ENCODE results near the gene HLA-A. TPM values are rescaled to one million over a fixed set of nuclear protein-coding genes. Genes with fewer than 3 reads are reported as not detected.
"Not testable (repeated sequence)": the region's sequence is repeated elsewhere in the genome, so short reads cannot be mapped to it uniquely, and the experiment has no call there.

Gene HLA-A
- total RNA-seq, 2 experiments from 2014 or later, result 2,013 to 2,035 TPM

GRCh38 chr6:29970711-29971110 lies 28.4 kb downstream of the HLA-A start:
- no peak for DNase-seq
- Mint-ChIP-seq H3K36me3 (no peaks in the 10 kb centered on the region), H3K4me1 (peaks cover 43% of the 10 kb centered on the region), H3K27me3 (peaks cover 23% of the 10 kb centered on the region), H3K27ac (no peak overlapping the region), H3K4me3 (no peak overlapping the region), H3K9me3 (no peaks in the 10 kb centered on the region)
- POLR2A ChIA-PET, result no interaction called here
- ATAC-seq (ENCODE audit: low read depth), result no peak

- ATAC-seq (ENCODE audit: low read depth) (no peak), DNase-seq (no peak)
- POLR2A ChIA-PET, result interaction anchor here (1.1 to 2.0 kb wide), 2 partner anchors 9 to 10 kb away, joined by 5 to 6 read pairs; no protein-coding TSS in a partner anchor
- no peaks in the 10 kb centered on the region for H3K36me3 Mint-ChIP-seq
- H3K27me3 Mint-ChIP-seq, result peaks cover 58% of the 10 kb centered on the region
- H3K4me1 Mint-ChIP-seq, result peaks cover 37% of the 10 kb centered on the region
- H3K9me3 Mint-ChIP-seq, result no peaks in the 10 kb centered on the region
- peak overlapping the region; percentile 89 for H3K4me3 Mint-ChIP-seq
- no peak overlapping the region for H3K27ac Mint-ChIP-seq
Measured at GRCh38 chr6:29974901-29975560, 32.7 kb downstream of the HLA-A start.

GRCh38 chr6:29975561-29975907 lies 33.2 kb downstream of the HLA-A start:
- H3K36me3 Mint-ChIP-seq, result no peaks in the 10 kb centered on the region
- peak overlapping the region; percentile 4 for H3K27ac Mint-ChIP-seq
- ATAC-seq (ENCODE audit: low read depth) (no peak), DNase-seq (no peak)
- peaks cover 58% of the 10 kb centered on the region for H3K27me3 Mint-ChIP-seq
- no peaks in the 10 kb centered on the region for H3K9me3 Mint-ChIP-seq
- peaks cover 37% of the 10 kb centered on the region for H3K4me1 Mint-ChIP-seq
- POLR2A ChIA-PET, result interaction anchor here (1.1 to 2.0 kb wide), 2 partner anchors 9 to 11 kb away, joined by 5 to 6 read pairs; no protein-coding TSS in a partner anchor
- peak overlapping the region; percentile 89 for H3K4me3 Mint-ChIP-seq

- peaks cover 58% of the 10 kb centered on the region for H3K27me3 Mint-ChIP-seq
- peak overlapping the region; percentile 89 for H3K4me3 Mint-ChIP-seq
Measured at GRCh38 chr6:29976253-29976587, 33.9 kb downstream of the HLA-A start.

GRCh38 chr6:29976588-29977424 lies 34.5 kb downstream of the HLA-A start:
- Mint-ChIP-seq H3K36me3 (no peaks in the 10 kb centered on the region), H3K27me3 (peaks cover 58% of the 10 kb centered on the region), H3K4me3 (peak overlapping the region; percentile 89), H3K27ac (no peak overlapping the region), H3K4me1 (peaks cover 37% of the 10 kb centered on the region), H3K9me3 (no peaks in the 10 kb centered on the region)
- DNase-seq (peak; percentile 65), ATAC-seq (ENCODE audit: low read depth) (peak; percentile 85)
- POLR2A ChIA-PET, result interaction anchor here (2.0 kb wide), 1 partner anchor 12 kb away, joined by 5 read pairs; no protein-coding TSS in a partner anchor

More at GRCh38 chr6:29976253-29976587, 33.9 kb downstream of the HLA-A start:
- H3K4me1 Mint-ChIP-seq, result peaks cover 37% of the 10 kb centered on the region
- POLR2A ChIA-PET, result interaction anchor here (2.0 kb wide), 1 partner anchor 11 kb away, joined by 5 read pairs; no protein-coding TSS in a partner anchor
- H3K36me3 Mint-ChIP-seq, result no peaks in the 10 kb centered on the region
- DNase-seq (no peak), ATAC-seq (ENCODE audit: low read depth) (no peak)
- no peak overlapping the region for H3K27ac Mint-ChIP-seq
- no peaks in the 10 kb centered on the region for H3K9me3 Mint-ChIP-seq

- DNase-seq (no peak), ATAC-seq (ENCODE audit: low read depth) (no peak)
- Mint-ChIP-seq H3K4me3 (peak overlapping the region; percentile 89), H3K36me3 (no peaks in the 10 kb centered on the region), H3K4me1 (peaks cover 32% of the 10 kb centered on the region), H3K27me3 (peaks cover 56% of the 10 kb centered on the region), H3K27ac (no peak overlapping the region), H3K9me3 (no peaks in the 10 kb centered on the region)
- POLR2A ChIA-PET, result no interaction called here
Measured at GRCh38 chr6:29977425-29977727, 35.0 kb downstream of the HLA-A start.

- H3K27ac Mint-ChIP-seq; POLR2A ChIA-PET; H3K9me3 Mint-ChIP-seq; H3K4me3 Mint-ChIP-seq; H3K36me3 Mint-ChIP-seq; ATAC-seq (ENCODE audit: low read depth); DNase-seq: not testable (repeated sequence)
- H3K4me1 Mint-ChIP-seq, result peaks cover 15% of the 10 kb centered on the region
- H3K27me3 Mint-ChIP-seq, result peaks cover 50% of the 10 kb centered on the region
Measured at GRCh38 chr6:29980013-29980412, 37.7 kb downstream of the HLA-A start.

GRCh38 chr6:29980511-29980910 lies 38.2 kb downstream of the HLA-A start:
- Mint-ChIP-seq H3K9me3 (no peaks in the 10 kb centered on the region), H3K36me3 (no peaks in the 10 kb centered on the region), H3K4me3 (no peak overlapping the region), H3K27me3 (peaks cover 45% of the 10 kb centered on the region), H3K4me1 (peaks cover 12% of the 10 kb centered on the region), H3K27ac (no peak overlapping the region)
- ATAC-seq (ENCODE audit: low read depth) (no peak), DNase-seq (no peak)
- POLR2A ChIA-PET, result no interaction called here

GRCh38 chr6:29981211-29981812 lies 39.0 kb downstream of the HLA-A start:
- H3K4me3 Mint-ChIP-seq, result no peak overlapping the region
- no peaks in the 10 kb centered on the region for H3K9me3 Mint-ChIP-seq
- peaks cover 7% of the 10 kb centered on the region for H3K4me1 Mint-ChIP-seq
- POLR2A ChIA-PET, result no interaction called here
- H3K27me3 Mint-ChIP-seq, result peaks cover 37% of the 10 kb centered on the region
- ATAC-seq (ENCODE audit: low read depth) (no peak), DNase-seq (no peak)
- no peaks in the 10 kb centered on the region for H3K36me3 Mint-ChIP-seq
- H3K27ac Mint-ChIP-seq, result no peak overlapping the region

- peaks cover 31% of the 10 kb centered on the region for H3K27me3 Mint-ChIP-seq
- POLR2A ChIA-PET, result no interaction called here
- no peak overlapping the region for H3K4me3 Mint-ChIP-seq
- DNase-seq (no peak), ATAC-seq (ENCODE audit: low read depth) (no peak)
- H3K27ac Mint-ChIP-seq, result no peak overlapping the region
- no peaks in the 10 kb centered on the region for H3K9me3 Mint-ChIP-seq
- H3K36me3 Mint-ChIP-seq, result no peaks in the 10 kb centered on the region
- peaks cover 2% of the 10 kb centered on the region for H3K4me1 Mint-ChIP-seq
Measured at GRCh38 chr6:29982097-29982496, 39.8 kb downstream of the HLA-A start.

- no peak overlapping the region for H3K4me3 Mint-ChIP-seq
- ATAC-seq (ENCODE audit: low read depth), result no peak
- DNase-seq, result no peak
- no peaks in the 10 kb centered on the region for H3K36me3 Mint-ChIP-seq
- no peak overlapping the region for H3K27ac Mint-ChIP-seq
- POLR2A ChIA-PET, result no interaction called here
- H3K27me3 Mint-ChIP-seq, result peaks cover 14% of the 10 kb centered on the region
- no peaks in the 10 kb centered on the region for H3K9me3 Mint-ChIP-seq
- H3K4me1 Mint-ChIP-seq, result no peaks in the 10 kb centered on the region
Measured at GRCh38 chr6:29984232-29984631, 41.9 kb downstream of the HLA-A start.

GRCh38 chr6:29984992-29985391 lies 42.7 kb downstream of the HLA-A start:
- DNase-seq, result no peak
- Mint-ChIP-seq H3K27ac (no peak overlapping the region), H3K4me3 (no peak overlapping the region), H3K27me3 (peaks cover 12% of the 10 kb centered on the region), H3K9me3 (no peaks in the 10 kb centered on the region), H3K4me1 (no peaks in the 10 kb centered on the region), H3K36me3 (peaks cover 1% of the 10 kb centered on the region)
- POLR2A ChIA-PET, result no interaction called here
- ATAC-seq (ENCODE audit: low read depth), result no peak

- ATAC-seq (ENCODE audit: low read depth), result no peak
- no peak for DNase-seq
- no peaks in the 10 kb centered on the region for H3K9me3 Mint-ChIP-seq
- peaks cover 19% of the 10 kb centered on the region for H3K27me3 Mint-ChIP-seq
- H3K27ac Mint-ChIP-seq, result no peak overlapping the region
- POLR2A ChIA-PET, result no interaction called here
- peaks cover 1% of the 10 kb centered on the region for H3K36me3 Mint-ChIP-seq
- H3K4me1 Mint-ChIP-seq, result no peaks in the 10 kb centered on the region
- H3K4me3 Mint-ChIP-seq, result no peak overlapping the region
Measured at GRCh38 chr6:29986179-29986781, 43.9 kb downstream of the HLA-A start.
